ENCODE data around the gene PHKB.

PHKB gene

GRCh38 chr16:47727131-47727530, 266.0 kb downstream of the PHKB start:
- H3K27me3 ChIP-seq (replicated peaks), result no peaks in the 10 kb centered on the region
- DNase-seq, result no peak
- H3K36me3 ChIP-seq (replicated peaks), result no peaks in the 10 kb centered on the region
- no peak overlapping the region for H3K27ac ChIP-seq
- in situ Hi-C loops (cut with HindIII; ENCODE audit: low pct_ligation_motif_present, low sequenced_read_pairs), result no loop called here
- no peak for TF ChIP-seq CTCF (IDR thresholded peaks at IDR 0.05; ENCODE audit: low read depth, low read length, missing control alignments)
- no peak overlapping the region for H3K4me3 ChIP-seq (ENCODE audit: low read depth, low read length)

- TF ChIP-seq CTCF (IDR thresholded peaks at IDR 0.05; ENCODE audit: low read depth, low read length, missing control alignments), result no peak
- in situ Hi-C loops (cut with HindIII; ENCODE audit: low pct_ligation_motif_present, low sequenced_read_pairs), result no loop called here
- Histone ChIP-seq H3K27ac (no peak overlapping the region), H3K4me3 (ENCODE audit: low read depth, low read length) (no peak overlapping the region), H3K27me3 (replicated peaks) (no peaks in the 10 kb centered on the region), H3K36me3 (replicated peaks) (no peaks in the 10 kb centered on the region)
- DNase-seq, result no peak
Observed at GRCh38 chr16:47728205-47728604, 267.1 kb downstream of the PHKB start.

GRCh38 chr16:47729701-47730100, 268.6 kb downstream of the PHKB start:
- H3K4me3 ChIP-seq (ENCODE audit: low read depth, low read length), result no peak overlapping the region
- no peak for DNase-seq
- no peak for TF ChIP-seq CTCF (IDR thresholded peaks at IDR 0.05; ENCODE audit: low read depth, low read length, missing control alignments)
- in situ Hi-C loops (cut with HindIII; ENCODE audit: low pct_ligation_motif_present, low sequenced_read_pairs), result no loop called here
- H3K27me3 ChIP-seq (replicated peaks), result no peaks in the 10 kb centered on the region
- H3K36me3 ChIP-seq (replicated peaks), result no peaks in the 10 kb centered on the region
- H3K27ac ChIP-seq, result no peak overlapping the region

GRCh38 chr16:47731252-47731651, 270.1 kb downstream of the PHKB start:
- H3K27ac ChIP-seq, result peak overlapping the region; percentile 90
- in situ Hi-C loops (cut with HindIII; ENCODE audit: low pct_ligation_motif_present, low sequenced_read_pairs), result no loop called here
- no peaks in the 10 kb centered on the region for H3K36me3 ChIP-seq (replicated peaks)
- no peak overlapping the region for H3K4me3 ChIP-seq (ENCODE audit: low read depth, low read length)
- peak; percentile 90 for DNase-seq
- TF ChIP-seq CTCF (IDR thresholded peaks at IDR 0.05; ENCODE audit: low read depth, low read length, missing control alignments), result no peak
- no peaks in the 10 kb centered on the region for H3K27me3 ChIP-seq (replicated peaks)

- Histone ChIP-seq H3K27me3 (replicated peaks) (no peaks in the 10 kb centered on the region), H3K27ac (peak overlapping the region; percentile 90), H3K4me3 (ENCODE audit: low read depth, low read length) (no peak overlapping the region), H3K36me3 (replicated peaks) (no peaks in the 10 kb centered on the region)
- in situ Hi-C loops (cut with HindIII; ENCODE audit: low pct_ligation_motif_present, low sequenced_read_pairs), result no loop called here
- TF ChIP-seq CTCF (IDR thresholded peaks at IDR 0.05; ENCODE audit: low read depth, low read length, missing control alignments), result no peak
- DNase-seq, result peak; percentile 23
Observed at GRCh38 chr16:47732122-47732521, 271.0 kb downstream of the PHKB start.

GRCh38 chr16:47732523-47733111, 271.5 kb downstream of the PHKB start:
- no peak for TF ChIP-seq CTCF (IDR thresholded peaks at IDR 0.05; ENCODE audit: low read depth, low read length, missing control alignments)
- H3K27ac ChIP-seq, result peak overlapping the region; percentile 90
- peak; percentile 95 for DNase-seq
- no peak overlapping the region for H3K4me3 ChIP-seq (ENCODE audit: low read depth, low read length)
- in situ Hi-C loops (cut with HindIII; ENCODE audit: low pct_ligation_motif_present, low sequenced_read_pairs), result no loop called here
- no peaks in the 10 kb centered on the region for H3K27me3 ChIP-seq (replicated peaks)
- H3K36me3 ChIP-seq (replicated peaks), result no peaks in the 10 kb centered on the region

Data from brain microvascular endothelial cell (primary cell).